ENCODE results near the gene FOXN1.

The FOXN1 gene

GRCh38 chr17:28545787-28546415, 39.8 kb downstream of the FOXN1 start:
- Histone ChIP-seq H3K9me3 (ENCODE audit: insufficient read depth, low read length) (no peaks in the 10 kb centered on the region), H3K4me3 (ENCODE audit: insufficient read length, low read depth) (no peak overlapping the region), H3K27me3 (ENCODE audit: insufficient read depth, insufficient read length) (no peaks in the 10 kb centered on the region), H3K36me3 (ENCODE audit: insufficient read depth, insufficient read length, low read length) (peaks cover 21% of the 10 kb centered on the region), H3K9ac (ENCODE audit: insufficient read length, low read depth) (no peak overlapping the region), H3K4me1 (ENCODE audit: insufficient read depth, insufficient read length) (peaks cover 19% of the 10 kb centered on the region)
- no peak for DNase-seq (ENCODE audit: low read depth, low spot score)
- no peak for TF ChIP-seq SUZ12 (IDR thresholded peaks at IDR 0.05; ENCODE audit: extremely low read depth, insufficient read depth, insufficient read length)

DNA sequence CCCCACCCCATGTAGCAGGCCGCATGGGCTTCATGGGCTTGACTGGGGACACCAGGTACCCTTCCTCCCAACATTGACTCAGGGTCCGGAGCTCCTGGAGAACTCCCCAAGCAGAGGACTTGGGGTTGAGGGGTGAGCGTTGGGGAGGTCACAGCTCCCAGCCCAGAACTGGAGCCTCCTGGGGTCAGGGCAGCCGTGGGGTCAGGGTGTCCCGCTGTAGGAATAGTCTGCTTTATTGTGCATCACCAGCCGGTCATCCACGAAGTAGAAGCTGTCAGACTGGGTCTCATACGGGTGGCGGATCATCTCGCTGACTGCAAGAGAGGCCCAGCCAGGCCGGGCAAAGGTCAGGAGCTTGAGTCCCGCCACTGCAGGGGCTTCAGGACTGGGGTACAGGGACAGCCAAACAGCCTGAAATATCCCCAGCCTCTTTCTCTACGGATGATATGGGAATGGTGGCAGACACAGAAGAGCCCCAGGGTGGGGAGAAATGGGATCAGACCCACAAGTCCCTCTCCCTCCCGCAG, 41.0 kb downstream of the FOXN1 start:
- no peak for TF ChIP-seq ZNF274 (IDR thresholded peaks at IDR 0.05; ENCODE audit: low read depth, low read length)
- TF ChIP-seq SUZ12 (IDR thresholded peaks at IDR 0.05; ENCODE audit: extremely low read depth, insufficient read depth, insufficient read length), result no peak
- no peak for TF ChIP-seq YY1 (IDR thresholded peaks at IDR 0.05; ENCODE audit: insufficient read depth, insufficient read length)
- H3K36me3 ChIP-seq (ENCODE audit: insufficient read depth, insufficient read length, low read length), result peaks cover 21% of the 10 kb centered on the region

GRCh38 chr17:28547623-28548416, 41.7 kb downstream of the FOXN1 start:
- no peak for DNase-seq (ENCODE audit: low read depth, low spot score)
- TF ChIP-seq SUZ12 (IDR thresholded peaks at IDR 0.05; ENCODE audit: extremely low read depth, insufficient read depth, insufficient read length) (no peak), YY1 (IDR thresholded peaks at IDR 0.05; ENCODE audit: insufficient read depth, insufficient read length) (no peak), ZNF274 (IDR thresholded peaks at IDR 0.05; ENCODE audit: low read depth, low read length) (no peak)
- Histone ChIP-seq H3K9ac (ENCODE audit: insufficient read length, low read depth) (no peak overlapping the region), H3K4me3 (ENCODE audit: insufficient read length, low read depth) (no peak overlapping the region), H3K27me3 (ENCODE audit: insufficient read depth, insufficient read length) (no peaks in the 10 kb centered on the region), H3K9me3 (ENCODE audit: insufficient read depth, low read length) (no peaks in the 10 kb centered on the region), H3K36me3 (ENCODE audit: insufficient read depth, insufficient read length, low read length) (peaks cover 21% of the 10 kb centered on the region), H3K4me1 (ENCODE audit: insufficient read depth, insufficient read length) (peaks cover 19% of the 10 kb centered on the region)

More for the DNA sequence above, 41.0 kb downstream of the FOXN1 start:
- Histone ChIP-seq H3K4me1 (ENCODE audit: insufficient read depth, insufficient read length) (peaks cover 19% of the 10 kb centered on the region), H3K4me3 (ENCODE audit: insufficient read length, low read depth) (no peak overlapping the region), H3K9me3 (ENCODE audit: insufficient read depth, low read length) (no peaks in the 10 kb centered on the region), H3K9ac (ENCODE audit: insufficient read length, low read depth) (no peak overlapping the region), H3K27me3 (ENCODE audit: insufficient read depth, insufficient read length) (no peaks in the 10 kb centered on the region)
- no peak for DNase-seq (ENCODE audit: low read depth, low spot score)

DNA sequence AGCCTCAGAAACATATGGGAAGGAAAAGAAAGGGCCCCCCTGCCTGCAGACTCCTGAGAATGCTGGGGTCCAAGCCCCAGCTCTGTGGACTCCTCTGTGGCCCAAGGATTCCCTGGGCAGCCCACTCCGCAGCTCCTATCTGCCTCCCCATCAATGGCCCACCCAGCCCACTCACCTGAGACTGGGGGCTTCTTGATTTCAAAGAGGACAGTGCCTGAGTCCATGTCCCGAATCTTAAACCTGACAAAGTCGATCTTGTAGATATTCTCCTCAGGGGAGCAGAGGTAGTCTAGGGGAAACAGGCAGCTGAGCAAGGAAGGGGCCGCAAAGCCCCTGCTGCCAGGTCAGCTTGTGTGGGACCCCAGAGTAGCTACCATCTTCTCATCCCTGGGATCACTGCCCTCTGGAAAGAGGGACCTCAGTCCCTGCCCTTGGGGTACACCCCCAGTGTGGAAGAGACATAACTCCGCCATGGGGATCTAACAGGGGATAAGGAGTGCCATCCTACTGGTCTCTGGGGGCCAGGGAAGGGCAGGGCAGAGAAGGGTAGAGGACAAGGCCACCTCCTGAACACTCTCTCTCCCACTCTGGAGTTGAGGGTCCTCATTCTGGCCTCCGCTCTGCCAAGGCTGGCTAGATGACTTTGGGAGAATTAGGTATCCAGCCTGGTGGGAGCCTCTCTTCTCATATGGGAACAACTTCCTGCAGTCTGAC, 42.4 kb downstream of the FOXN1 start:
- no peaks in the 10 kb centered on the region for H3K27me3 ChIP-seq (ENCODE audit: insufficient read depth, insufficient read length)
- peaks cover 19% of the 10 kb centered on the region for H3K4me1 ChIP-seq (ENCODE audit: insufficient read depth, insufficient read length)
- no peak overlapping the region for H3K9ac ChIP-seq (ENCODE audit: insufficient read length, low read depth)
- H3K9me3 ChIP-seq (ENCODE audit: insufficient read depth, low read length), result no peaks in the 10 kb centered on the region
- DNase-seq (ENCODE audit: low read depth, low spot score), result no peak
- TF ChIP-seq SUZ12 (IDR thresholded peaks at IDR 0.05; ENCODE audit: extremely low read depth, insufficient read depth, insufficient read length), result no peak
- TF ChIP-seq ZNF274 (IDR thresholded peaks at IDR 0.05; ENCODE audit: low read depth, low read length), result no peak
- TF ChIP-seq YY1 (IDR thresholded peaks at IDR 0.05; ENCODE audit: insufficient read depth, insufficient read length), result no peak
- peaks cover 23% of the 10 kb centered on the region for H3K36me3 ChIP-seq (ENCODE audit: insufficient read depth, insufficient read length, low read length)
- no peak overlapping the region for H3K4me3 ChIP-seq (ENCODE audit: insufficient read length, low read depth)

GRCh38 chr17:28549236-28550132, 43.3 kb downstream of the FOXN1 start:
- peaks cover 32% of the 10 kb centered on the region for H3K36me3 ChIP-seq (ENCODE audit: insufficient read depth, insufficient read length, low read length)
- TF ChIP-seq ZNF274 (IDR thresholded peaks at IDR 0.05; ENCODE audit: low read depth, low read length) (no peak), SUZ12 (IDR thresholded peaks at IDR 0.05; ENCODE audit: extremely low read depth, insufficient read depth, insufficient read length) (no peak)
- no peak overlapping the region for H3K9ac ChIP-seq (ENCODE audit: insufficient read length, low read depth)
- peaks cover 18% of the 10 kb centered on the region for H3K4me1 ChIP-seq (ENCODE audit: insufficient read depth, insufficient read length)
- DNase-seq (ENCODE audit: low read depth, low spot score), result no peak
- no peak overlapping the region for H3K4me3 ChIP-seq (ENCODE audit: insufficient read length, low read depth)
- H3K9me3 ChIP-seq (ENCODE audit: insufficient read depth, low read length), result no peaks in the 10 kb centered on the region
- H3K27me3 ChIP-seq (ENCODE audit: insufficient read depth, insufficient read length), result no peaks in the 10 kb centered on the region

DNA sequence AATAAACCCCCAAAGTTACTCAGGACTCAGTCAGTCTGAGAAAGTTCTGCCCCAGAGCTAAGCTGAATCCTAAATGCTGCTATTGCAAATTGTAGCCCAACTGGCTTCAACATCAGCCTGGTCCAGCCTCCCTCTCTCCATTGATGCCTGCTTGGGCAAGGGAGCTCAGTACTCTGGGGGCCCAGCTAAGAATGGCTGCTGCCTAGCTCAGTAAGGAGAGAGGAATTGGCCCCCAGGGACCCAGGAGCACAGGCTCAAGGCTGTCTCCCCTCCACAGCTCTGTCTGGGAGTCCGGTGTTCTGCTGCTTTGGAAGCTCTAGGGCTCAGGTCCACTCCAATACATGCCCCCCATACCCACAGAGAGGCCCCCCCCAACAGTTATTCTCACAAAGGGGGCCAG, 44.7 kb downstream of the FOXN1 start:
- TF ChIP-seq ZNF274 (IDR thresholded peaks at IDR 0.05; ENCODE audit: low read depth, low read length) (no peak), SUZ12 (IDR thresholded peaks at IDR 0.05; ENCODE audit: extremely low read depth, insufficient read depth, insufficient read length) (no peak), YY1 (IDR thresholded peaks at IDR 0.05; ENCODE audit: insufficient read depth, insufficient read length) (no peak)
- Histone ChIP-seq H3K27me3 (ENCODE audit: insufficient read depth, insufficient read length) (no peaks in the 10 kb centered on the region), H3K36me3 (ENCODE audit: insufficient read depth, insufficient read length, low read length) (peaks cover 42% of the 10 kb centered on the region), H3K9ac (ENCODE audit: insufficient read length, low read depth) (peak overlapping the region; percentile 61), H3K4me1 (ENCODE audit: insufficient read depth, insufficient read length) (peaks cover 15% of the 10 kb centered on the region), H3K4me3 (ENCODE audit: insufficient read length, low read depth) (no peak overlapping the region), H3K9me3 (ENCODE audit: insufficient read depth, low read length) (no peaks in the 10 kb centered on the region)
- DNase-seq (ENCODE audit: low read depth, low spot score), result no peak

Measured in NT2/D1 (cell line).